ACC112 (cell line): ENCODE data around the gene HDAC4.

ENCODE experiments used
- H2AFZ ChIP-seq: fragments of 200-600 bp; sonication (generic); one replicate; pipeline ENCODE4 v1.6.0; 2017; ENCODE audit warnings: antibody characterized with exemption, low read length; ENCODE audit not compliant: unreplicated experiment
- H3K27ac ChIP-seq: fragments of 200-600 bp; sonication (generic); 2 replicates; pipeline ENCODE4 v1.5.1; 2014; ENCODE audit warnings: low read depth, mild to moderate bottlenecking, antibody characterized with exemption, low read length, moderate library complexity
- H3K27me3 ChIP-seq: fragments of 200-600 bp; sonication (generic); 2 replicates; pipeline ENCODE4 v1.6.1; 2014; ENCODE audit warnings: mild to moderate bottlenecking, antibody characterized with exemption, low read length, moderate library complexity, mixed read lengths; ENCODE audit not compliant: insufficient read depth
- H3K36me3 ChIP-seq: fragments of 200-600 bp; sonication (generic); 2 replicates; pipeline ENCODE4 v1.6.1; 2016; ENCODE audit warnings: mild to moderate bottlenecking, antibody characterized with exemption, low read length, moderate library complexity, mixed read lengths; ENCODE audit not compliant: insufficient read depth
- H3K4me1 ChIP-seq: fragments of 200-600 bp; sonication (generic); one replicate; pipeline ENCODE4 v1.6.1; 2016; ENCODE audit warnings: low read length, mixed read lengths; ENCODE audit not compliant: insufficient read depth, unreplicated experiment, control insufficient read depth
- H3K4me3 ChIP-seq: fragments of 200-600 bp; sonication (generic); 2 replicates; pipeline ENCODE4 v1.5.1; 2014; ENCODE audit warnings: mild to moderate bottlenecking, low read depth, low read length
- H3K79me2 ChIP-seq: fragments of 200-600 bp; sonication (generic); one replicate; pipeline ENCODE4 v1.6.0; 2016; ENCODE audit warnings: low read length; ENCODE audit not compliant: control insufficient read depth, unreplicated experiment, insufficient read depth

HDAC4 gene

DNA sequence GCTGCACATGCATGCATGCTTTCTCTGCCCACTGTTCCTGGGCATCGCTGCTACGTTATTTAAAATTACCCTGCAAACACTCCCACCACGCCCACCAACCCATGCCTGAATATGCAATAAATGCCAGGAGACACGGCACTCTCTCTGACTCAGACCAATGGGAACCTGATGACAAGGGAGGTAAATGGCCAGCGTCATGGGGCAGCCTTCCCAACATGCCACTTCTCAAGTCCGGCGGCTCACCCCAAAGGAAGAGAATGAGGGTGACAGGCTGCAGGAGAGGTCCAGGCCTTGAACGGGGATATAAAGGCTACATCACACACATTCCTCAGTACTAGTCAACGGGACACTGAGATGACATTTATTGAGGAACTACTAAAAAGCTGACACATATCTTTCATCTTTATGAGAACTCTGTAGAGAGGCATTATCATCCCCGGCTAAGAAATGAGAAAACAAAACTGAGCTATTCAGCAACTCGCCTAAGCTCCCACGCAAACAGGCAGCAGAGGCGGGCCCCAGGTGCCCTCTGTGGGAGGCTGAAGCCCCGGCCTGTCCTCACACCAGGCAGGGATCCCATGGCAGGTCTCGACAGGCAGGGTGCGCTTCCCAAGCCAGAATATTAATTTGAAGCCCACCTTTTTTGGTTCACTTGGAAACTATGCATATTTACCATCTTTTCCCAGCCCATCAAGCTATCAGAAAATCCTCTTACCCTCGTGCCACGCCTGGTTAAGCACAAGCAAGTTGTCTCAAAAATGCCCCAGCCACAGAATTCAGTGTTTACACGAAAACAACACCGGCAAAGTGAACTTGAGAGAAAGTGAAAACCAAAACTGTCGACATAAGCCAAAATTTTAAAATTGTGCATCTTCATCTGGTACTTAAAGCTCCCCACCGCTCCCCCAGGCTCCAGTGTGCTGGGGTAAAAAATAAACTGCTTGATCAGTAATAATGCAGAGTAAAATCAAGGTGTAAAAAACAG is 166.3 kb downstream of the HDAC4 start:
- Histone ChIP-seq H3K36me3 (no peaks in the 10 kb centered on the region), H3K27ac (no peak overlapping the region), H3K4me1 (no peaks in the 10 kb centered on the region), H3K4me3 (no peak overlapping the region), H3K79me2 (no peaks in the 10 kb centered on the region), H2AFZ (no peak overlapping the region), H3K27me3 (no peaks in the 10 kb centered on the region)

DNA sequence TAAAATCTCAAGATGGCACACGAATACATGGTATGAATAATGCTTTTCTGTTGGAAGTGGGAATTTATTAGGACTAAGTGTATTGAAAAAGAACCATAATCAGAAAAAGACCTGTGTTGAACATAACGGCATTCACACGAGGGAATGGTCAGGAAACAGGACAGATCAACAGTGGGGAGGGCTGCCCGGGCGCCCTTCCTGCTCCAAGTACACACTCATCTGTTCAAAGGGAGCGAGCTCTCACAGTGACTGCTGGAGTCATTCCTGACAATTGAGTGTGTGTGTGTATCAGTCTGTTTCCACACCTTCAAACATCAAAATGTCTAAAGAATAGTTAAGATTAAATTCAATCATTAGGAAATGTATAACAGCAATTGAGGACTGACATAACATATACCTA is 167.2 kb downstream of the HDAC4 start:
- Histone ChIP-seq H3K27me3 (no peaks in the 10 kb centered on the region), H3K27ac (no peak overlapping the region), H2AFZ (no peak overlapping the region), H3K36me3 (no peaks in the 10 kb centered on the region), H3K4me3 (no peak overlapping the region), H3K79me2 (no peaks in the 10 kb centered on the region), H3K4me1 (no peaks in the 10 kb centered on the region)

DNA sequence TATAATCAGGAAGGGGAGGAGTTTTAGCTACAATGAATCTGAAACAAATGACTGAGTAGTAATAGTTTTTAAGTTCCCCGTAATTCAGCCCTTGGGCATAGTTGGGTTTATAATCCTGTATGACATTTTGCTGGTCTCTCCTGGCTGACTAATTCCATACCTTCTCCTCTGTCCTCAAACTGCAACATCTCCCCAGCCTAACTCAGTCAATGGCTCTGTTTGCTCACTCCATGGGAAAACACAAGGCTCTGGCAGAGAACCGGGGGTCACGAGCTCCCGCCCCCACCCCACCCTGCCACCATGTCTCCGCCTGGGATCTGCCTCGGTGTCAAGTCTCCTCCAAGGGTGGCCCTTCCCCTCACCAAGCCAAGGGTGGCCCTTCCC is 168.6 kb downstream of the HDAC4 start:
- Histone ChIP-seq H3K36me3 (no peaks in the 10 kb centered on the region), H2AFZ (no peak overlapping the region), H3K79me2 (no peaks in the 10 kb centered on the region), H3K27ac (no peak overlapping the region), H3K4me3 (no peak overlapping the region), H3K4me1 (no peaks in the 10 kb centered on the region), H3K27me3 (no peaks in the 10 kb centered on the region)

- Histone ChIP-seq H3K27me3 (no peaks in the 10 kb centered on the region), H3K27ac (no peak overlapping the region), H3K4me3 (no peak overlapping the region), H3K4me1 (peaks cover 6% of the 10 kb centered on the region), H3K36me3 (no peaks in the 10 kb centered on the region), H2AFZ (no peak overlapping the region), H3K79me2 (no peaks in the 10 kb centered on the region)
Measured at GRCh38 chr2:239231231-239232194, 169.3 kb downstream of the HDAC4 start.

- no peak overlapping the region for H3K4me3 ChIP-seq
- H3K36me3 ChIP-seq: no peaks in the 10 kb centered on the region
- H2AFZ ChIP-seq: no peak overlapping the region
- no peak overlapping the region for H3K27ac ChIP-seq
- H3K27me3 ChIP-seq: no peaks in the 10 kb centered on the region
- H3K4me1 ChIP-seq: peaks cover 16% of the 10 kb centered on the region
- H3K79me2 ChIP-seq: no peaks in the 10 kb centered on the region
Measured at GRCh38 chr2:239230318-239231052, 170.3 kb downstream of the HDAC4 start.

DNA sequence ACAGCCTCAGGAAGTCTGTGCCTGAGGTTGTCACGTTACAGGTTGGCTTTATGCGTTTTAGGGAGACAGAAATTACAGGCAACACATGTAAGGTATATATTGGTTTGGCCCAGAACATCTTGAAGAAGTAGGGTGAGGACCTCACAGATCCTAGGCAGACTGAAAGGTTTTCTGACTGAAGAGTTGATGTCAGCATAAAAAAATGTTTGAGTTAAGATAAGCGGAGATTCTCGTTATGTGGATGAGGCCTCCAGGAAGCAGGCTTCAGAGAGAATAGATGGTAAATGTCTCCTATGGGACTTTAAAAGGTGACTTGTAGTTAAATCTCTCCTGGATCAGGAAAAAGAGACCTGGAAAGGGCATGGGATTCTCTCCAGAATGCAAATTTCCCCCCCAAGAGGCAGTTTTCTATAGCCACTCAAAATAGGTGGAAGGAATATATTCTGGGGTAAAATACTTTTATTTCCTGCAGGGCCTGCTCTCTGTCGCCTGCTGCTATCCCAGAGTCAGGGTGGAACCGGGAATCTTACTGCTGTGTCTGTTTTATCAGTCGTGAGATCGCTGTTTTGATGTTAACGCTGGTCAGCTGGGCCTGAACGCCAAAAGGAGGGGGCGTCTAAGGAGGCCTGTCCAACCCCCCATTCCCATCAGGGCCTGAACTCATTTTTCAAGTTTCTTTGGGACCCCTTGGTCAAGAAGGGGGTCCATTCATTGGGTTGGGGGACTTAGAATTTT is 171.1 kb downstream of the HDAC4 start:
- no peak overlapping the region for H3K4me3 ChIP-seq
- H3K79me2 ChIP-seq: peaks cover 5% of the 10 kb centered on the region
- H3K4me1 ChIP-seq: peaks cover 20% of the 10 kb centered on the region
- H2AFZ ChIP-seq: no peak overlapping the region
- H3K36me3 ChIP-seq: no peaks in the 10 kb centered on the region
- H3K27ac ChIP-seq: no peak overlapping the region
- no peaks in the 10 kb centered on the region for H3K27me3 ChIP-seq

- Histone ChIP-seq H3K79me2 (peaks cover 14% of the 10 kb centered on the region), H3K27ac (no peak overlapping the region), H3K4me3 (no peak overlapping the region)
Measured at GRCh38 chr2:239227661-239228371, 173.0 kb downstream of the HDAC4 start.

DNA sequence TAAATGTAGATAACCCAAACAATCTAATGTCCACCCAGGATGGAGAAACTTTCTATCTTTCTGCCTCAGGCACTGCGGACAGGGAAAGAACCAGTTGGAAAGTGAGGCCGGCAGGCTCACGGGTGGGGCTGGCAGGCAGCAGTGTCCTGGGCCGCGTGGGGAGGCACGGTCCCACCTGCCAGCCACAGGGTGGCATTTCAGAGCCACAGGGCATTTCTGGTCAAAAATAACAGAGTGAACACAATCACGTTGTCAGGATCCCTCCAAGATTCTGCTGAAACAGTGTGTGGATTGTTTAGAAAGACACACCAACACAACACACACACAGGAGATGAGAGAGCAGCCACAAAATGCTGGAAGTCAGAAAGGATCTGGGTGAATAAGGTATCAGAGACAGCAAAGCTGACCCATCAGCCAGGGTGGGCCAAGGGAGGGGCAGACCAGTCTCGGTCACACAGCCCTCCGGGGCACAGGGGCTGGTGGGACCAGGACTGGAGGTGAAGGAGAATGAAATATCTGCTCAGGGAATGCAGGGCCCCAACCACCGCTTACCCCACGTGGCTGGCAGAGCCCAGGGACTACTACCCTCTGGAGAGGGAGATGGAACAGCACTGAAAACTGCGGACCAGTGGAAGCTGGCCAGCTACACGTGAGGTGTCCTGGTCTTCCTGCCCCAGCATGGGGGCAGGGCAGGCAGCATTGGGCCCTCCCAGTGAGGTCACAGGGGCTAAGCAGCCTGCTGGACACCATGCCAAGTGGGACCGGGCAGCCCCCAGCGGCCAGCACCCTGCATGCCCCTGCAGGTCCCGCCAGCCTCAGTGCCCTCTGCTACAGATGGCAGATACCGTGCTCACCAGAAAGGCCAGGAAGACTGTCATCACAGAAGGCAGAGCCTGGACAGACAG is 173.9 kb downstream of the HDAC4 start:
- peak overlapping the region; percentile 54; the same call in 1 of the 2 replicates for H3K4me3 ChIP-seq
- peaks cover 17% of the 10 kb centered on the region for H3K79me2 ChIP-seq
- peak overlapping the region; percentile 73 for H2AFZ ChIP-seq
- peak overlapping the region; percentile 36 for H3K27ac ChIP-seq
- H3K27me3 ChIP-seq: no peaks in the 10 kb centered on the region
- peaks cover 40% of the 10 kb centered on the region for H3K4me1 ChIP-seq
- H3K36me3 ChIP-seq: no peaks in the 10 kb centered on the region

More at GRCh38 chr2:239227661-239228371, 173.0 kb downstream of the HDAC4 start:
- H3K36me3 ChIP-seq: no peaks in the 10 kb centered on the region
- peaks cover 33% of the 10 kb centered on the region for H3K4me1 ChIP-seq
- no peak overlapping the region for H2AFZ ChIP-seq
- H3K27me3 ChIP-seq: no peaks in the 10 kb centered on the region
